Ramos (cell line): ENCODE results near the gene UCHL1.

Experiments used
- in situ Hi-C: fragments of 300-500 bp; cut with MboI; formaldehyde crosslinking; loops from one replicate; pipeline ENCODE4 v1.14.3; 2022; ENCODE audit warnings: low sequenced_read_pairs; ENCODE audit not compliant: unreplicated experiment

UCHL1 gene

DNA sequence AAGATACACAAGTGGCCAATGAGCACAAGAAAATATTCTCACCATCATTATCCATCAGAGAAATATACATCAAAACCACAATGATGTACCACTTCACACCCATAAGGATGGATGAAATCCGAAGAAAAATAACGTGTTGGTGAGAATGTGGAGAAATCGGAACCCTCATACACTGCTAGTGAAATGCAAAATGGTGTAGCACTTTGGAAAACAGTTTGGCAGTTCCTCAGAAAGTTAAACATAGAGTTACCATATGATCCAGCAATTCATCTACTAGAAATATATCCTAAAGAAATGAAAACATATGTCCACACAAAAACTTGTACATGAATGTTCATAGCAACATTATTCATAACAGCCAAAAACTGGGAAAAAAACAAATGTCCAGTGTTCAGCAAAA lies 23.9 kb upstream of the UCHL1 start:
- in situ Hi-C loops = no loop called here

DNA sequence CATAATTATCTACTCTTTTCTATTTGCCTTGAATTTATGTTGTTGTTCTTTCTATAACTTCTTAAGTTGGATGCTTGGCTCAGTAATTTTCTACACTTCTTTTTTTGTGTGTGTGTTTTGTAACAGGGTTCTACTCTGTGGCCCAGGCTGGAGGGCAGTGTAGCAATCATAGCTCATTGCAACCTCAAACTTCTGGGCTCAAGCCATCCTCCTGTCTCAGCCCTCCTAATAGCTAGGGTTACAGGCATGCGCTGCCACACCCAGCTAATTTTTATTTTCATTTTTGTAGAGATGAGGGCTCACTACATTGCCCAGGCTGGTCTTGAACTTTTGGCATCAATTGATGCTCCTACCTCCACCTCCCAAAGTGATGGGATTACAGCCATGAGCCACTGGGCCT lies 20.7 kb upstream of the UCHL1 start:
- in situ Hi-C loops = no loop called here

- in situ Hi-C loops = no loop called here
Measured at GRCh38 chr4:41236508-41236907, 20.2 kb upstream of the UCHL1 start.

GRCh38 chr4:41241919-41242318 lies 14.8 kb upstream of the UCHL1 start:
- in situ Hi-C loops = no loop called here

DNA sequence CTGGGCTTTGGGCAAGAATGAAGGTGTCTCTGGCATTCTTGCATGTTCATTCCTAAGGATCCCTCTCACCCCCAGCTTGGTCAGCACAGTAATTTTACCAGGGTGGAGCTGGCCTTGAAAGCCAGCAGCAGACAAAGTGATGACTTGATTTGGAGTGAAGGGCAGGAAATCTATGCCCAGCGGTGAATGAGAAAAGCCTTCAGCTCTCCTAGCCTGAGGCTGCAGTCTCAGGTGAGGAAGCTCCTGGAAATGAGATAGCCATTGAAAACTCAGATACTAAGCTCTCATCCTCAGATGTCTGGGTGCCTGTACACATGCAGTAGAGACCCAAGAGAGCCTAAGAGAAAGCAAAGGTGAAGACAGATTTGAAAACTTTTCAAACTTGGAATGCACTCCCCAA lies 10.7 kb upstream of the UCHL1 start:
- in situ Hi-C loops = no loop called here

DNA sequence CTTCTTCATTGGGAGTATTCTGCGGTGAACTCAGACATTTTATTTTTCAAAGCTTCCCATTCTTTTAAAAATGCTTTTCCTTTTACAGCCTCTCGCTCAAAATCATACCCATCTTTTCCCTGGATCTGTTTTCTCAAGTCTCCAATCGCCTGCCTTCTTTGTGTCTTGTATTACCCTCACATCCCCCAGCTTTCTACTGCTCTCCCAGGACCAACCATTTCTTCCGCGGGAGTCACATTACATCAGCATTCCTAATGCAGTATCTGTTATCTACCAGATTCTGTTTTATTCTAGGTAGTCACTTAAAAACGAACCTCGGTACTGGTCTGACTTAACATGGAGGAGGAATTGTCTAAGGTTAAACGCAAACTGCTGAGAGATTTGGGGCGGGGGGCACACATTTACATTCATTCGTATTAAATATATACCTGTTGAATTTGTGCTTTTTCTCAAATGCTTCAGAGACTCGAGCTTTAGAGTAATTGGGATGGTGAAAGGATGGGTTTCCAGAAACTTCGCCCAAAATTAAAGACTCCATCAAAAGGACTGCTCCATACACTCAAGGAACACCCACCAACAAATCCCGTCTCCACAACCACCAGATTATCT lies 493 bp upstream of the UCHL1 start:
- in situ Hi-C loops = no loop called here

GRCh38 chr4:41257257-41257901 lies 651 bp downstream of the UCHL1 start:
- in situ Hi-C loops = no loop called here

DNA sequence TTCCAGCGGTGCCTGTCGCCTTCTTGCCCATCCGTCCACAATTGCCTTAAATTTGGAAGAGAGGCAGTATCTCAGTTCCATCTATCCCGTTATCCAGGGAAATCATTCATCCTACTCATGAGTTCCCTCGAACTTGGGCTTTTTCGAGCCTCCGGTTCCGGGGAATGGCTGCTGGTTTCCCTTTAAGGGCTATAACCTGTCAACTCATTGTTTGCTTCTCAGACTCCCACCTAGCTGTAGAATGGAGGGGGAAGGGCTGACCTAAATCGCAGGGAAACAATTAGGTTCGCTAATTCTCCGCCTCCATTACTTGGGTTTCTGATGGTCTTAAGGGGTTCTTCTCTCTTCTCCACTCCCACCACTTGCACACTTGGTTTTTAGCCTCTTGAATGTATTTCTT lies 1.2 kb downstream of the UCHL1 start:
- in situ Hi-C loops = no loop called here

- in situ Hi-C loops = no loop called here
Measured at GRCh38 chr4:41258783-41259182, 2.1 kb downstream of the UCHL1 start.

GRCh38 chr4:41260116-41260733 lies 3.5 kb downstream of the UCHL1 start:
- in situ Hi-C loops = no loop called here

DNA sequence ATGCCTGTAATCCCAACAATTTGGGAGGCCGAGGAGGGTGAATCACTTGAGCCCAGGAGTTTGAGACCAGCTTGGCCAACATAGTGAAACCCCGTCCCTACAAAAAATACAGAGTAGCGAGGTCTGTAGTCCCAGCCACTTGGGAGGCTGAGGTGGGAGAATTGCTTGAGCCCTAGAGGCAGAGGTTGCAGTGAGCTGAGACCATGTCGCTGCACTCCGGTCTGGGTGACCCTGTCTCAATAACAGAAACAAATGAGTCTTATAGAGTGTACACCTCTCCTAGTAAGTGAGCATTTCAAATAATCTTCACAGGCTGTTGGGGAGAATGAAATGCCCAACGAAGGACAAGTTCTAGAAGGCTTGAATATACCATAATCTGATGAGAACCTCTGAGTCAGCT lies 5.5 kb downstream of the UCHL1 start:
- in situ Hi-C loops = no loop called here

DNA sequence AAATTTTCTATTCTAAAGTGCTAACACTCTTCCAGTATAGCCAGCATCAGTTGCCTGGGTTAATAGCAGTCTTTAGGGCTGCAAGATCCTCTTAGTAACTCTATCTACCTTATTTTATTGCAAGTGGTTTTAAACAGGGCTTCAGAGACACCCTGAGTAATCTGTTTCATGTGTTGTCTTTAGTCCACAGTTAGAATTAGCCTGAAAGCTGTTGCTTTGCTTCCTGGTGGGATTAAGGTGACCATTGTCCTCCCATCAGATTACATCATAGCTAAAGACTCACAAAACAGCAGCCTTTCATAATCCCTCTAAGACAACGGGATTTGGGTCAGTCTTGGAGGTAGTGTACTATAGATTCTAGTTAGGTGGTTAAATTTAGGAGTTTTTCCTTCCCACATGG lies 7.5 kb downstream of the UCHL1 start:
- in situ Hi-C loops = no loop called here

DNA sequence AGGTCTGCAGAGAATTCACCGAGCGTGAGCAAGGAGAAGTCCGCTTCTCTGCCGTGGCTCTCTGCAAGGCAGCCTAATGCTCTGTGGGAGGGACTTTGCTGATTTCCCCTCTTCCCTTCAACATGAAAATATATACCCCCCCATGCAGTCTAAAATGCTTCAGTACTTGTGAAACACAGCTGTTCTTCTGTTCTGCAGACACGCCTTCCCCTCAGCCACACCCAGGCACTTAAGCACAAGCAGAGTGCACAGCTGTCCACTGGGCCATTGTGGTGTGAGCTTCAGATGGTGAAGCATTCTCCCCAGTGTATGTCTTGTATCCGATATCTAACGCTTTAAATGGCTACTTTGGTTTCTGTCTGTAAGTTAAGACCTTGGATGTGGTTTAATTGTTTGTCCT lies 11.3 kb downstream of the UCHL1 start:
- in situ Hi-C loops = no loop called here

DNA sequence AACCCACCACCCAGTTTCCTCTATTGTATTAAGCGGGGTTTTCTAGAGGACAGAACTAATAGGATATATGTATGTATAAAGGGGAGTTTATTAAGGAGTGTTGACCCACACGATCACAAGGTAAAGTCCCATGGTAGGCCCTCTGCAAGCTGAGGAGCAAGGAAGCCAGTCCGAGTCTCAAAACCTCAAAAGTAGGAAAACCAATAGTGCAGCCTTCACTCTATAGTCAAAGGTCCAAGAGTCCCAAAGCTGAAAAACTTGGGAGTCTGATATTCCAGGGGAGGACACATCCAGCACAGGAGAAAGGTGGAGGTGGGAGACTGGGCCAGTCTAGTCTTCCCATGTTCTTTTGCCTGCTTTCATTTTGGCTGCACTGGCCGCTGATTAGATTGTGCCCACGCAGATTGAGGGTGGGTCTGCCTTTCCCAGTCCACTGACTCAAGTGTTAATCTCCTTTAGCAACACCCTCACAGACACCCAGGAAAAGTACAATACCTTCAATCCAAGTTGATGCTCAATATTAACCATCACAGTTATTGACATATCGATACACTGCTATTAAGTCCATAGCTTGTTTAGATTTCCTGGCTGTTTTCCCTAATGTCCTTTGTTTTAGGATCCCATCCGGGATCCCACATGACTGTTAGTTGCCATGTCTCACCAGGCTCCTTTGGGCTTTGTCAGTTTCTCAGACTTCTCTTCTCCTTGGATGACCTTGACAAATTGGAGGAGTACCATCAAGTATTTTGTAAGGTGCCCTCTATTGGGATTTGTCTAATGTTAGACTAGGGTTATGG lies 12.2 kb downstream of the UCHL1 start:
- in situ Hi-C loops = no loop called here

GRCh38 chr4:41269682-41270081 lies 13.0 kb downstream of the UCHL1 start:
- in situ Hi-C loops = no loop called here

GRCh38 chr4:41275931-41276330 lies 19.2 kb downstream of the UCHL1 start:
- in situ Hi-C loops = loop anchor here (25.0 kb wide), 1 partner anchor 611 kb away; no protein-coding TSS in a partner anchor

- in situ Hi-C loops = loop anchor here (10.0 to 25.0 kb wide), 2 partner anchors 375 to 607 kb away; no protein-coding TSS in a partner anchor
Measured at GRCh38 chr4:41280010-41280409, 23.3 kb downstream of the UCHL1 start.

DNA sequence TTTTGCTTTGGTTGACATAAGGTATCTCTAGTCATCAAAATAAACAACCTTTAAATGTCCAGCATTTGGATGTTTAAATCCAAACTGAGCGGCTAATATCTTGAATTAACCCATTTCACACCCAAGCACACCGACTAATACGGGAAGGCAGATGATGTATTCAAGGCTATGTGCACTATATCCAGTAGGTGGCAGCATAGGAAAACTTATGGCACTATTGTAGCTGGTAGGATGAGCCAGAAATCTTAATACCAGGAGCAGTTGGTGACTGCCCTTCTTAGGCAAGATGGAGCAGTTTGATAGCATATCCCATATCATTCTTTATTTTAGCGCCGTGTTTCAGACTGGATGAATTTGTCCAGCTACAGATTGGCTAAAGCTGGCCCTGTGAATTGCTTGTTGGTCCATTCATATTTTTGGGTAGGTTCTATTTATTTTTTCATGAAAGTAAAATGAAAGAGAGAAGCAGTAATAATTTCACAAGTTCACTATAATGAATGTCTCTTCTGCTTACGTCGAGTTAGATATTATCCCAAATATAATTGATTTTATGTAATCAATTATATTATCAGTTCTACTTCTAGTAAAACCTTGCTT lies 24.4 kb downstream of the UCHL1 start:
- in situ Hi-C loops = loop anchor here (10.0 to 25.0 kb wide), 2 partner anchors 374 to 606 kb away; no protein-coding TSS in a partner anchor

DNA sequence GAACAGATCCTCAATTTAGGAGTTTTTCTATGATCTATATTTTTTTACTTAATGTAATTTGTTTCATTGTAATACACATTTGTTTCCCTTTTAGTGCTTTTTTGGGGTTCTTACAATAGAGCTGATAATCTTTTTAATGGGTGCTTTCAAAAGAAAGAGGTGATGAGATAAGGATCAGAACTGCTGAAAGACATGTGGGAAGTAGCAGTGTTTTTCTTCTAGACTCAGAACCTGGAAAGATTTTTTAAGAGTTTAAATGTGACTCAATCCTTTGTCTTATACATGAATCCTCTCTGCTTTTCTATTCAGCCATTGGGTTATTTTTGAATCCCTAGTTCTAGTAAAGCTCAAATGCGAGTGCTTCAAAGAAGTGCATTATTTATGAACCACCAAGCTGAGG lies 25.6 kb downstream of the UCHL1 start:
- in situ Hi-C loops = loop anchor here (10.0 to 25.0 kb wide), 2 partner anchors 372 to 605 kb away; no protein-coding TSS in a partner anchor

DNA sequence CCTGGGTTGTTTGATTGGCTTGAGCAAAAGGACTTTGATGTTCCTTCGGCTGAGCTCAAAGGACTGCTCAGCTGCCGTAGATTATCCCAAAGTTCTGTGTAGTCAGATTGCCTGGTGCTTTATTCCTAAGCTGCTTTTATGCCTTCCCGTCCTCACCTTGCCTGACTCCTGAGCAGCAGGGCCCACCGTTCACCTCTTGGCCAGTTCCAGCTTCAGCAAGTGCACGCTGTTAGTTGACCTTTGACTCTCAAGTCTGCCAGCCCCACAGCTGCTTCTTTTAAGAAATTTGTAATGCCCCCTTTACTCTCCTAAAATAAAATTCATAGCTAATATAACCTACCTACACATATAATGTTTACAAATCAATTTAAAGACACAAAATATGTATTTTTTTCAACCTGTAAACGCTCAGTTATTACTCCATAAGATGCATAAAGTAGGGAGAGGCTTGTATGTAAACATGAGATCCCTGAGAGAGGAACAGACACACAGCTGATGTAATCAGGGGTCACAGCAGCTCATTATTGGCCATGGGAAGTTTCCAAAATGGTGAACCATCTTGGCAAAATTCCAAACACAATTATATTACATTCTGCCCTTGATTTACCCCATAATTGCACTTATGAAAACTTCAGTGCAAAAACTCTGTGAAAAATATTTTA lies 28.6 kb downstream of the UCHL1 start:
- in situ Hi-C loops = loop anchor here (10.0 to 25.0 kb wide), 2 partner anchors 369 to 602 kb away; no protein-coding TSS in a partner anchor
